Measurements from ENCODE around the gene PLEKHM3.

GRCh38 chr2:207960911-207961310, 64.4 kb downstream of the PLEKHM3 start:
- no peak for TF ChIP-seq CTCF (IDR thresholded peaks at IDR 0.05 in 4 of 5, conservative IDR thresholded peaks at IDR 0.05 in 1 of 5)
- no peak for TF ChIP-seq POLR2A (IDR thresholded peaks at IDR 0.05)

Data from gastrocnemius medialis (tissue), 4 donors.